GM18867 (cell line): Measurements from ENCODE around the gene HSPA4L.

ENCODE experiments used
- ATAC-seq: cut with Tn5 transposase; IDR thresholded peaks from one replicate; pipeline ENCODE4 v1.9.1; 2021; ENCODE audit warnings: mild to moderate bottlenecking, moderate library complexity; ENCODE audit not compliant: unreplicated experiment

HSPA4L gene

DNA sequence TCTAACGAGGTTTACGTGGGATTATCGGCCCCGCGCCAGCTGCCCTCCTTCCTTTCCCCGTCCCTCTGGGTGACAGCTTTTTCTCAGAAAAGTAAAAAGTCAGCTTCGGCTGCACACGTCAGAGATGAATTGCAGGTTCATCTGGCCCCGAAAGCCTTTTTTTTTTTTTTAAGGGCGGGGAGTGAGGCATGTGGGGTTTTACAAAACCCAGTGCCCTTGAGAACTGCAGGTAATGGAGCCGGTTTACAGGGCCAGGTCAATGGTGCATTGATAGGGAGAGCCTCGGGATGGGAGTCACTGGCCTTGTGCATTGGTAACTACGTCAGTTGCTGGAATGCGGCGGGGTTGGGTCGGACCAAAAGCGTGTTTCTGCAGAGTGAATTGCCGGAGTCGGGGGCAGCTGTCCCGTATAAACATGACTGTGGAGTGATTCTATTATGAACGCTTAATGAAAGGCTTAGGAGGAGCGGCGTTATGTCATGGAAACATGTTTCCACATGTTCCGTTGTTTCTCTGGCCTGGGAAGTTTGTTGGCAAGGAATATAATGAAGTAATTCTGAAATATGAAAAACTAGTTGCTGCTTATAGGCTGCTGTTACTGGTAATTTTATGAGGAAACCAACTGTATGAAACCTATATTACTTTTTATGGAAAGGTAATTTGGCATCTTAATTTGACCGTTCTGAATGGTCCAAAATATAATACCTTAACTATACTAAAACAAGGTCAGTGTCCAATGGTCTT is 1.1 kb downstream of the HSPA4L start:
- ATAC-seq, result peak; percentile 11

DNA sequence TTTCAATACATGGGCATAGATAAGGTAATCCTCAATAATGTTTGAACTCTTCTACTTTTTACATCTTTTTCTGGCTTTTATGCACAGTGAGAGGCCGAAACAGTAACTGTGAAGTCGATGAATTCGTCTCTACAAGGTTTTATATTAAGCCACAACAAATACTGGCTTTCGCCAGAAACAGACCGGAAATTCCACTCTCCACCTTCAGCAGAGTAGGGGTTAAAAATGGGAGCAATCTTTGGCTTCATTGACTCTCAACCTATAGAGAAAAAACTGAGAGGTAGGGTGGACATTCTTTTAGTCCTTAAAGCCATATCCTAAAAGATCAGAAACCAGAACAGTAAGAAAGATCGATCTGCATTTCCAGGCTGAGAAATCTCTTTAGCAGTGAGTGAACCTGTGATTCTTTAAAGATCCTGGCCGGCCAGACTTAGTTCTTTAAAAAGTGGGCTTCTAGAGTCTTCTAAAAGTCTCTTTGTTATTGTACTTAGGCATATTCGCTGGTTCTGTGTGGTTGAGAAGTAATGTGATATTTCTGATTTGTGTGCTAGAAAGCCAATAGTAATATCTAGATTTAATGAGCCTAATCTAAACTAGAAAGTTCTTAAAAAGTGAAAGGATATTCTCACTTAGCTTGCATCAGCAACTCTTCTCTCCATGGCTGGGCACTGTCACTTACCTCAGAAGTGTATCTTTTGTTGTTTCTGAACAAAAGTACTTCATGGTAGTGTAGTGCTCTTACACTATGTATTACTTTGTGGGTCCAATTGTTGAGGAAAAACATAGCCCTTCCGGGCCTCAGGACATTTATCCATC is 2.0 kb downstream of the HSPA4L start:
- ATAC-seq, result no peak

DNA sequence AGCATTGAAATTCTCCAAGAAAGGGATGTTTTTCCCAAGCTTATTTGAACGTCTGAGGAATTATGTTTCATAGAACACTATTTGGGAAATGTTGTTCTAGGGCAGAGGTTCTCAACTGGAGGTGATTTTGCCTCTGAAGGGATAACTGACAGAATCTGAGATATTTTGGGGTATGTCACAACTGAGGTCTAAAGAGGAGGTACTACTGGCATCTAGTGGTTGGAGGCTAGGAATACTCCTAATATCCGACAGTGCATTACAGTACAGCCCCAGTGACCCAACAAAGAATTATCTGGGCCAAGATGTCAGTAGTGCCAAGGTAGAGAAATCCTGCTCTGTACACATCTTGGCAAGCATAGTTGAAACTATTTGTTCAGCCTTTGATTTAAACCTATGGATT is 6.4 kb downstream of the HSPA4L start:
- ATAC-seq, result peak; percentile 80

DNA sequence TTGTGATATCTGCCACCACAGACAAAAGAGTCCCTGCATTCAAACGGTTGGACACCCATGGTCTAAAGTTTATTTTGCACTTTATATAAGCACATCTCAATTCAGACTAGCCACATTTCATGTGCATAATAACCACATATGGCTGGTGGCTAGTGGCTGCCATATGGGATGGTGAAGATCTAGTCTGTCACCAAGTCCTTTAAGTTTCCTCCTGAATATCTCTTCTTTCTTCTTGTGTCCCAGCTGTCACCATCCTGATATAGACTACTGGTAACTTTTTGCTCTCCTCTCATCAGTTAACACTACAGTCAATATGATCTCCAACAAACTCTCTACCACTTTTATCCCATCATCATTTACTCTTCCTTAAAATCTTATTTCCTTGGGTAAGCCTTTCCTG is 9.3 kb downstream of the HSPA4L start:
- no peak for ATAC-seq

DNA sequence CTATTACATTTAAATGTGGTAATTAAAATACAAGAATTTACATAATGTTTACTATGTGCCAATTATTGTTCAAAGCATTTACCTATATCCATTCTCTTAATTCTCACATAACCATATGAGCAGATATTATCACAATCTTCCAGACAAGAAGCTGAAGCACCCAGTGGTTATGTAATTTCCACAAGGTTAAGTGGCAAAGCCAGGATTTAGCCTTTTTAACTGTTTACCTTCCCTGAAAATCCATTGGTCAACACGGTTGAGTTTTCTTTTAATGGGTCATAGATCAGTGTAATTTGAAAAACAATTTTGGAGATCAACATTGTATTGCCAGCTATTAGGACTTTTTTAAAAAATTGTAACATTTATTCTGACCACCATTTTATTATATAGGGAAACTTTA is 11.4 kb downstream of the HSPA4L start:
- ATAC-seq, result no peak

DNA sequence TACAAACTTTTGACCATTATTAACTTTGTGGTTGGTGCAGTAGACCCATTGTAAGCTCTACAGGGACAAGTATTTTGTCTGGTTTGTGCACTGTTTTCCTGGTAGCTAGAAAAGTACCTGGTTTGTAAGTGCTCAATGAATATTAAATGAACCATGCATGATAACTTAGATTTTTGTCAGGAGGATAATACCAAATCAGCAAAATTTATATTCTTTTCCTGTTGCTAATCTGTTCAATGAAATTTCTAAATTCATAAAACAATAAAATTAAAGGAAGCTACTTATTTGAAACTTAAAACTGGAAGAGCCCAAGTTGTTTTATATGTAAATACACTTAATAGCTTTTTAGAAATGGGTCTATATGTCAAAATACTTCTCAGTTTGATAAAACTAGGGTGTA is 17.6 kb downstream of the HSPA4L start:
- no peak for ATAC-seq

DNA sequence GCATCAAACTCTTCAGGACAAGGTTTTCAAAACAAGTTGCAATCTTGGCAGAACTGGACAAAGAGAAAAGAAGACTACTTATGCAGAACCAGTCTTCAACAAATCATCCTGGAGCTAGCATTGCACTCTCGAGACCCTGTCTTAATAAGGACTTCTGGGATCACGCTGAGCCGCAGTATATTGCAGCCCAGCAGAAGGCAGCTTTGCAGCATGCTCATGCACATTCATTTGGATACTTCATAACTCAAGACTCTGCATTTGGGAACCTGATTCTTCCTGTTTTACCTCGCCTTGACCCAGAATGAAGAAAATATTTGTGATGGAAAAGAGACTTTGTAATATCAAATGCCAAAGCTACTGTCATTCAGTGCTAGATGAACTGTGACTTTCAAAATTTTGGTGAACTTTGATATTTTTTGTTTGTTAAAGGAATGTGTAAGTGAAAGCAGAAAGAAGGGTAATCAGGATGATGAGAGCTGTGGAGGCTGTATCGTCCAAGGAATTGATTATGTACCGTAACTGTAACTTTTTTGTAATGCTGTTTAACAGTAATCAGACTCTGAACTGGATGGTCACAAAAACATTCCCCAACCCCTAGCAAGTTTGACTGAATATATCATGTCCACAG is 27.2 kb downstream of the HSPA4L start:
- no peak for ATAC-seq

DNA sequence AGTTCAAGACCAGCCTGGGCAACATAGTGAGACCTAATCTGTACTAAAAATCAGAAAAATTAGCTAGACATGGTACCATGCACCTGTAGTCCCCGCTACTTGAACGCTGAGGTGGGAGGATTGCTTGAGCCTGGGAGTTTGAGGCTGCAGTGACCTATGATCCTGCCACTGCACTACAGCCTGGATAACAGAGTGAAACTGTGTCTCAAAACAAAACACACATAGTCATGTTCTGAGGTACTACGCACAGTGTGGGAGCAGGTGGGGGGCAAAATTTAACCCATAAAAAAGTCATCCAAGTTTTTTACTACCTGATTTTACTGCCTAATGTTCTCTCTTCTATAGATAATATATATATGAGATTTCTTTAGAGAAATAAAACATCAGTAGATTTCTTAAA is 28.4 kb downstream of the HSPA4L start:
- ATAC-seq, result no peak

DNA sequence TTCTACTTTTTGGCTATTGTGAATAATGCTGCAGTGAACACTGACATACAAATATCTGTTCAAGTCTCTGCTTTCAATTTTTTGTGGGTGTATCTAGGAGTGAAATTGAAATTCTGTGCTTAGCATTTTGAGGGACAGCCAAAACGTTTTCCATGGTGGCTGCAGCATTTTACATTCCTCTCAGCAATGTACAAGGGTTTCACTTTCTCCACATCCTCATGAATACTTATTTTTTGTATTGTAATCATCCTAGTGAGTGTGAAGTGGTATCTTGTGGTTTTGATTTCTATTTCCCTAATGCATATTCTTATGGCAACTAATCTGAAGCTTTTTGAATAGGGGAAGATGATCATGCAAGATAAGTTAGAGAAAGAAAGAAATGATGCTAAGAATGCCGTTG is 40.3 kb downstream of the HSPA4L start:
- ATAC-seq, result no peak

DNA sequence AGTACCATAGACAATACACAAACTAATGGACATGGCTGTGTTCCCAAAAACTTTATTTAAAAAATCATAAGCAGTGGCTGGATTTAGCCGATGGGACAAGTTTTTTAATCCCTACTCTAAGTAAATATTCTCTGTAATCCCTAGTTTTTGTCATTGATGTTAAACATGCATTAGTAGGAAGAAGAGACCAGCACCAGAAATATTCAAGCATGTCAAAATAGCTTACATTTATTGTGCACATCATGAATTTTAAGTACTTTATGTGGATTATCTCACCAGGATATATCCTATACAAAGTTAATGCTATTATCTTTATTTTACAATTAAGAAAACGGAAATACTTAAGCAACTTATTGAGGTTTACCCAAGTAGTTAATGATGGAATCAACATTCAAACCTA is 46.0 kb downstream of the HSPA4L start:
- no peak for ATAC-seq

DNA sequence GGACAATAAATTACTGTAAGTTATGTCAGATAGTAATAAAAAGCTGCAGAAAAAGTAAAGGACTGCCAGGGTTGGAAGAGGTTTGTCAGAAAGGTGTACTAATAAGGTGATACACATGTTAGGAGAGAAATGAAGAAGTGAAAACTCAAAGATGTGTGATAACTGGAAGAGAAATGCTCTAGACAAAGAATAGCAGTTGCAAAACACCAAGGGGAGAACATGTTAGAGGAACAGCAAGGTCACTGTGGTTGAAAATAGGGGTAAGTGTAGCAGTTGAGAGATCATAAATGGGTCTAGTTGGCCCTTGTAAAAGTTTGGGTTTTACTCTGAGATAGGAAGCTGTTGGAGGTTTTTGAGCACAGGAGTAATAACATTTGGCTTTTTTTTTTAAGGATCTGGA is 46.9 kb downstream of the HSPA4L start:
- ATAC-seq, result peak; percentile 89

DNA sequence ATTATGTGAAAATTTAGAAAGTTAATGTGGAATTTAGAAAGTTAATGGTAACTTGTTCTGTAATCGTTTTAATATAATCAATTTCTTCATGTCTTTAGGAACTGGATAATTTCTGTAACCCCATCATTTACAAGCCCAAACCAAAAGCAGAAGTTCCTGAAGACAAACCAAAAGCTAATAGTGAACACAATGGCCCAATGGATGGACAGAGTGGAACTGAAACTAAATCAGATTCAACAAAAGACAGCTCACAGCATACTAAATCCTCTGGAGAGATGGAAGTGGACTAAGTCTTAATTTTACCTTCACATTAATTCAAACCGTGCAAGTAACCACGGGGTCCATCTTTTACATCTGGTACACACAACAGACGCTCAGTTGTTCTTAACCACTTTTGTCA is 50.5 kb downstream of the HSPA4L start:
- ATAC-seq, result peak; percentile 66

DNA sequence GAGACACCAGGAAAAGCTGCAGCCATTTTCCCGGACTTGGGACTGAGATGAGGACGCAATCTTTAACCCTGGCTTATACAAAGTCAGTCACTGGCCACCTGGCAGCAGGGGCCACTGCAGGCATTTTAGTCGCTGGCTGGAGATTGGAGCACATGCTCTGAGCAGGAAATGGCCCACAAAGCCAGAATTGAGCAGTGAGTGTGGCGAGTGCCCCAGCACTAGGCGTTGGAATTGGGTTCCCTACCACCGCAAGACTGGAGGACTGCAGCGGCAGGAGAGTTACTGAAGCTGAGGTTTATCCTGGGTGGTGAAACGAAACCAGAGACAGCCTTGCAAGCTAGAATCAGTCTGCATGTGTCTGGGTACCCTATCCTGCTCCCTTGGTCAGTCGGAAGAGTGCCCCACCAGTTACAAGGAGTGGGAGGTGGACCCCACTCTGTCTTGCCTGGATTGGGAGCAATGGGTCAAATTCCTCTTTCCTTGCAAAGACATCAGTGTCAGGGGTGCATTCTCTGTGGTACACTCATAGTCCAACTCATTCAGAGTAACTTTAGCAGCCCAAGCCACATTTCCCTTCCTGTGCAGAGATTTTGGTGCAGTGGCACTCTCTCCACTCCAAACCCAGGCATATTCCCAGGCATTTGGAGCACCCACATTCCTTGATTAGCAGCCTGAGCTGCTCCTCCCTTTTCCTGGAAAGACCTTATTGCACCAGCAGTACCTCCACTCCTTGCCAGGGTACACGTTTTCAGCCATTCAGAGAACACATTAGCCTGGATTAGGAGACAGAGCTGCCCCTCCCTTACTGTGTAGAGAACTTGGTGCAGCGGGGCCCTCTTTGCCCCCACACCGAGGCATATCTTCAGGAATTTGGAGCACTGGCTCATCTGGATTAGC is 61.8 kb downstream of the HSPA4L start:
- ATAC-seq, result no peak

DNA sequence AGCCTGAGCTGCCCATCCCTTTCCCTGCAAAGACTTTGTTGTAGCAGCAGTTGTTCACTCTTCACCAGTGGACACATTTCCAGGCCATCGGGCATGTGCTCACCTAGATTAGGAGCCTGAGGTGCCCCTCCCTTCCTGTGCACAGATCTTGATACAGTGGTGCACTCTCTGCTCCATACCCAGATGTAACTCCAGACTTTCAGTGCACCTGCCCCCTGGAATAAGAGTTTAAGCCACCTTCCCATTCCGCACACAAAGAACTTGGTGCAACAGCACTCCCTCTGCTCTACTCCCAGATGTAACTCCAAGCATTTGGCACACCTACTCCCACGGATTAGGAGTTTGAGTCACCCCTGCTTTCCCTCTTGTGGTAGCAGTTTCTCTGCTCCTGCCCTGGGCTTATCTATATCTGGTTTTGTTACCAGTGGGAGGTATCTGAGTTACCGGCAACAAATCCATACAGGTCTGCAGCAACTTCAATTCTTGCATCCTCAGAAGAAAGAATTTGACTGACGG is 62.5 kb downstream of the HSPA4L start:
- no peak for ATAC-seq

DNA sequence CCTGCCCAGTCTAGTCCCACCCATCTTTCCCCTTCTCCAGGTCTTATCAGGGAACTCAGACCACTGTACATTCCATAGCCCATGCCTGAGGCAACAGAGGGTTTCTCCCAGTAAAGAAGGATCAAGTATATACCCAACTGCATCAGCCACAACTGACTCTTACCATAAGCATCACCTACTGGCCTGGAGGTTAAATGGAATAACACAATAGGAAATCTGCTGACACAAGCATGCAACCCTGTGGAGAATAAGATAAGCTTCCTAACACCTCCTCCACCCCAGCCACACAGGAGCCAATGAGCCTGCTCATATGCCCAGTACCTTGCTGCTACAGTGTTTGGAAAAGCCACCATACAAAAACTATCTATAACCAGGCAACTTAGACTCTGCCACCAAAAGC is 63.9 kb downstream of the HSPA4L start:
- no peak for ATAC-seq

DNA sequence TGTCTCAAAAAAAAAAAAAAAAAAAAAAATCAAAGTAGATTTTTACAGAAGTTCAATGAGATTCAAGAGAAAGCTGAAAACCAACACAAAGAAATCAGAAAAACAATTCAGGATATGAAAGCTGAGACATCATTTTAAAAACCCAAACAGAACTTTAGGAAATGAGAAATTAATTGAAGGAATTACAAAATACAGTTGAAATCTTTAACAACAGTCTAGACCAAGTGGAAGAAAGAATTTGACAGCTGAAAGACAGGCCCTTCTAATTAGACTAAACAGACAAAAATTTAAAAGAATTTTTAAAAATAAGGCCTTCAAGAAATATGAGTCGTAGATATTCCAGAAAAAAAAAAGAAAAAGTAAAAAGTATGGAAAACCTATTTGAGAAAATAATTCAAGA is 64.6 kb downstream of the HSPA4L start:
- ATAC-seq, result no peak

DNA sequence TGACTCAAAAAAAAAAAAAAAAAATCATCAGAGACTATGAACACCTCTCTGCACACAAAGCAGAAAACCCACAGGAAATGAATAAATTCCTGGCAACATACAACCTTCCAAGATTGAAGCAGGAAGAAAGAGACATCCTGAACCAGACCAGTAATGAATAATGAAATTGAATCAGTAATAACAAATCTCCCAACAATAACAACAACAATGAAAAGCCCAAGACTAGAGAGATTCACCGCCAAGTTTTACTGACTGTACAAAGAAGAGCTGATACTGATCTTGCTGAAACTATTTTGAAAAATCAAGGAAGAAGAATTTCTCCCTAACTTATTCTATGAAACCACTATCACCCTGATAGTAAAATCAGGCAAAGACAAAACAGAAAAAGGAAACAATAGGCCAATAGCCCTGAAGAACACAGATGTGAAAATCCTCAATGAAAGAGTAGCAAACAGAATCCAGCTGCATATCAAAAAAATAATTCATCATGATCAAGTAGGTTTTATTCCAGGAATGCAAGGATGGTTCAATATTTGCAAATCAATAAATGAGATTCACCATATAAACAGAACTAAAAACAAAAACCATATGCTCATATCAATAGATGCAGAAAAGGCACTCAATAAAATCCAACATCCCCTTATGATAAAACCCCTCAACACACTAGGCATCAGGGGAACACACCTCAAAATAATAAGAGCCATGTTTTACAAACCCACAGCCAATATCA is 67.5 kb downstream of the HSPA4L start:
- no peak for ATAC-seq

DNA sequence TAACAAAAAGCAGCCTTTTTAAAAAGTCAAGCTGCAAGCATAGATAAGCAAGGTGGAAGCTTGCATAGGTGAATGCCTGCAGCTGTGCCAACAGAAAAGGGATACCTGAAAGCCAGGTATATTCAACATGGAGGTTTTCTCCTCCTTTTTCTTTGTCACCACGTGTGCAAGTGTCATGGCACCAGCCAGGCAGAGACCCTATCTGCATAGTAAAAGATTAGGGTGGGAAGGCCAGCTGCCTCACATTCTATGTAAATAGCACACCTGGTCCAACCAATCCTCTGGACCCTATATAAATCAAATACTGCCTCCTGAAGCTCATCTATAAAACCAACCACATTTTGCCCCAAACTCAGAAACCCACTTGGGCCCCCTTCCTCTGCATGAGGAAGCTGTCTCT is 70.5 kb downstream of the HSPA4L start:
- ATAC-seq, result no peak

DNA sequence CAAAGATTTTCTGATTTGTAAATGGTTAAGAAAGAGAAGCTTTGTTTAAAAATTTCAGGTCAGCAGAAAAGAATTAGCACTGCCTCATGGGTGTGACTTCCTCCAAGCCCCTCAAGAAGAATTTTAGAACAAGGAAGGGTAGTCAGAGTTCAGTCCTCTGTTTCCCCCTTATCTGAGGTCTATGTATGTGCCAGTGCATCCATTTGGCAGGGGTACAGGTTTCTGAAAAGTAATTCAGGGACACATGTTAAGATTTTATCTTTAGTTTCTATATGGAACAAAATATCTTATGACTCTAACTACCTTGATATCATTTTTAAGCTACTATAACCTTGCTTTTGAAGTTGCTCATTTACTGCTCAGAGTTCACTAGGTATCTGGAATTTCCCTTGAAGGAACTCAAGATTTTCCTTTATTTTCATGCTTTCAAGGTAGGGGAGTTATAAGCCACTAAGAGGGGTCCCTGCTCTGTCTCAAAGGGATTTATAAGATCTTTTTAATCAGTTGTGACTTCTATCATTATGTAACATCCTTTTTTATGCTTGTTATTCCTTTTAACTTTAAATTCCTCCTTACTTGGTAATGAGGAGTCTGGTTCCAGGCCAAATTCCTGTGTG is 74.2 kb downstream of the HSPA4L start:
- no peak for ATAC-seq
